ENCODE results near the gene NLRP1.

The NLRP1 gene

GRCh38 chr17:5511401-5512225, 72.7 kb downstream of the NLRP1 start:
- DNase-seq, result no peak

GRCh38 chr17:5510771-5511170, 73.5 kb downstream of the NLRP1 start:
- DNase-seq, result no peak

GRCh38 chr17:5509482-5509881, 74.8 kb downstream of the NLRP1 start:
- no peak for DNase-seq

GRCh38 chr17:5508810-5509209, 75.5 kb downstream of the NLRP1 start:
- peak; percentile 13 to 54 for DNase-seq

GRCh38 chr17:5506307-5506706, 78.0 kb downstream of the NLRP1 start:
- DNase-seq, result no peak

GRCh38 chr17:5502552-5502951, 81.8 kb downstream of the NLRP1 start:
- no peak for DNase-seq

GRCh38 chr17:5501685-5502084, 82.6 kb downstream of the NLRP1 start:
- DNase-seq, result no peak

- DNase-seq, result peak; percentile 59 to 66
Measured at GRCh38 chr17:5500589-5501391, 83.5 kb downstream of the NLRP1 start.

- DNase-seq, result no peak
Measured at GRCh38 chr17:5500247-5500588, 84.1 kb downstream of the NLRP1 start.

- DNase-seq, result peak; percentile 4 to 41
Measured at GRCh38 chr17:5499476-5500231, 84.7 kb downstream of the NLRP1 start.

GRCh38 chr17:5492970-5493369, 91.3 kb downstream of the NLRP1 start:
- no peak for DNase-seq

GRCh38 chr17:5488752-5489151, 95.6 kb downstream of the NLRP1 start:
- no peak for DNase-seq

GRCh38 chr17:5486206-5487124, 97.8 kb downstream of the NLRP1 start, which contains the start of gene MIS12:
Gene MIS12, plus strand, starts transcription at chr17:5486566. Its CDS starts 2,297 bp downstream, at chr17:5488863.
- DNase-seq, result peak; percentile 70 to 94

GRCh38 chr17:5485270-5486205, 98.8 kb downstream of the NLRP1 start, which contains the start of gene DERL2:
Gene DERL2, minus strand, starts transcription at chr17:5486178. Its CDS starts 17 bp downstream, at chr17:5486161.
- no peak for DNase-seq

GRCh38 chr17:5481451-5481850, 102.9 kb downstream of the NLRP1 start:
- DNase-seq, result no peak

GRCh38 chr17:5480962-5481361, 103.3 kb downstream of the NLRP1 start:
- DNase-seq, result no peak

GRCh38 chr17:5478992-5479391, 105.3 kb downstream of the NLRP1 start:
- no peak for DNase-seq

- no peak for DNase-seq
Measured at GRCh38 chr17:5473906-5474305, 110.4 kb downstream of the NLRP1 start.

GRCh38 chr17:5472511-5472910, 111.8 kb downstream of the NLRP1 start:
- DNase-seq, result no peak

GRCh38 chr17:5468075-5468473, 116.2 kb downstream of the NLRP1 start:
- no peak for DNase-seq

GRCh38 chr17:5467416-5467815, 116.9 kb downstream of the NLRP1 start:
- no peak for DNase-seq
